Activated CD8-positive, alpha-beta T cell treated with anti-CD3 and anti-CD28 coated beads, Interleukin-2, amount 10 ng/mL, durations not matched to agents 7 days and 5 days (primary cell): ENCODE measurements around the gene IGDCC3. TPM values are rescaled to one million over a fixed set of nuclear protein-coding genes. Genes with fewer than 3 reads are reported as not detected.

Source experiments
- total RNA-seq, 2 experiments: library from RNA; stranded (reverse); gene quantifications; one replicate each; pipeline ENCODE4 v1.2.3, GENCODE V29; 2021

The IGDCC3 gene
- total RNA-seq, 2 experiments from 2014 or later, result not detected

Other genes with a start within 250 kb of the IGDCC3 start
- 10 to 100 TPM; 31.5 to 34.9 TPM for gene PDCD7, start 244.2 kb downstream of the IGDCC3 start, total RNA-seq
- 10 to 100 TPM; 40.5 to 42.9 TPM for gene CLPX, start 192.7 kb downstream of the IGDCC3 start, total RNA-seq
- under 1 TPM; 0.05 to 0.08 TPM for gene CILP, start 166.5 kb downstream of the IGDCC3 start, total RNA-seq
- 10 to 100 TPM; 17.0 to 19.3 TPM for gene PARP16, start 91.1 kb downstream of the IGDCC3 start, total RNA-seq
- gene RNU5A-1, start 82.0 kb downstream of the IGDCC3 start, total RNA-seq, result not detected
- 10 to 100 TPM in 1 of 2 experiments, not detected in 1; 19.9 TPM for gene RNU5B-1, start 73.3 kb downstream of the IGDCC3 start, total RNA-seq
- under 1 TPM in 1 of 2 experiments, not detected in 1; 0.08 TPM for gene IGDCC4, start 44.9 kb upstream of the IGDCC3 start, total RNA-seq
- 10 to 100 TPM; 44.6 to 46.7 TPM for gene DPP8, start 139.7 kb upstream of the IGDCC3 start, total RNA-seq
- 10 to 100 TPM; 34.8 to 36.5 TPM for gene HACD3, start 152.5 kb upstream of the IGDCC3 start, total RNA-seq
- 10 to 100 TPM; 41.2 to 43.5 TPM for gene INTS14, start 233.1 kb upstream of the IGDCC3 start, total RNA-seq
- gene SLC24A1, start 243.9 kb upstream of the IGDCC3 start, total RNA-seq, result 1 to 10 TPM; 3.7 to 4.5 TPM